KMS-11 (cell line): Measurements from ENCODE around the gene SERPINA5.

Source experiments
- H2AFZ ChIP-seq: fragments of 200-600 bp; sonication (generic); 2 replicates; pipeline ENCODE4 v1.6.1; 2016; ENCODE audit warnings: antibody characterized with exemption, mixed run types, low read depth
- H3K27ac ChIP-seq: fragments of 200-600 bp; sonication (generic); 2 replicates; pipeline ENCODE4 v1.6.1; 2016; ENCODE audit warnings: mild to moderate bottlenecking, mixed run types
- H3K27me3 ChIP-seq: fragments of 200-600 bp; sonication (generic); 2 replicates; pipeline ENCODE4 v1.6.1; 2017; ENCODE audit warnings: mild to moderate bottlenecking, low read depth, mixed run types, moderate library complexity; ENCODE audit not compliant: insufficient read depth
- H3K36me3 ChIP-seq: fragments of 200-600 bp; sonication (generic); 2 replicates; pipeline ENCODE4 v1.6.1; 2017; ENCODE audit warnings: mild to moderate bottlenecking, mixed run types; ENCODE audit not compliant: insufficient read depth
- H3K4me1 ChIP-seq: fragments of 200-600 bp; sonication (generic); 2 replicates; pipeline ENCODE4 v1.6.1; 2016; ENCODE audit warnings: mild to moderate bottlenecking, low read depth, mixed run types; ENCODE audit not compliant: poor library complexity, severe bottlenecking
- H3K4me2 ChIP-seq: fragments of 200-600 bp; sonication (generic); 2 replicates; pipeline ENCODE4 v1.7.0; 2016; ENCODE audit warnings: mild to moderate bottlenecking, mixed run types
- H3K4me3 ChIP-seq: fragments of 200-600 bp; sonication (generic); IDR thresholded peaks from 2 replicates; pipeline ENCODE4 v1.6.1; 2017; ENCODE audit warnings: low read depth, low read length, mixed read lengths; ENCODE audit not compliant: insufficient read depth
- H3K79me2 ChIP-seq: fragments of 200-600 bp; sonication (generic); 2 replicates; pipeline ENCODE4 v1.6.1; 2016; ENCODE audit warnings: low read depth, mixed run types; ENCODE audit not compliant: insufficient read depth
- H3K9ac ChIP-seq: fragments of 200-600 bp; sonication (generic); 2 replicates; pipeline ENCODE4 v1.6.1; 2016; ENCODE audit warnings: mild to moderate bottlenecking, mixed run types
- H4K20me1 ChIP-seq: fragments of 200-600 bp; sonication (generic); 2 replicates; pipeline ENCODE4 v1.6.1; 2016; ENCODE audit warnings: mild to moderate bottlenecking, mixed run types; ENCODE audit not compliant: insufficient read depth
- CTCF ChIP-seq: fragments of 200-600 bp; sonication (generic); conservative IDR thresholded peaks from 2 replicates; pipeline ENCODE4 v1.6.1; 2017; ENCODE audit warnings: low read depth, mild to moderate bottlenecking, antibody characterized with exemption, low read length, moderate library complexity, mixed read lengths

The SERPINA5 gene

GRCh38 chr14:94558842-94559241 is 22.4 kb upstream of the SERPINA5 start:
- TF ChIP-seq CTCF, result no peak
- no peak overlapping the region for H3K4me2 ChIP-seq
- H3K27me3 ChIP-seq, result no peaks in the 10 kb centered on the region
- H4K20me1 ChIP-seq, result no peaks in the 10 kb centered on the region
- no peak overlapping the region for H3K9ac ChIP-seq
- no peak overlapping the region for H3K27ac ChIP-seq
- no peaks in the 10 kb centered on the region for H3K4me1 ChIP-seq
- no peaks in the 10 kb centered on the region for H3K36me3 ChIP-seq
- H2AFZ ChIP-seq, result no peak overlapping the region
- no peak overlapping the region for H3K4me3 ChIP-seq
- H3K79me2 ChIP-seq, result no peaks in the 10 kb centered on the region

GRCh38 chr14:94559638-94560290 is 21.5 kb upstream of the SERPINA5 start:
- H3K36me3 ChIP-seq, result no peaks in the 10 kb centered on the region
- no peak overlapping the region for H3K9ac ChIP-seq
- H3K79me2 ChIP-seq, result no peaks in the 10 kb centered on the region
- no peaks in the 10 kb centered on the region for H3K4me1 ChIP-seq
- TF ChIP-seq CTCF, result no peak
- no peaks in the 10 kb centered on the region for H3K27me3 ChIP-seq
- H3K4me3 ChIP-seq, result no peak overlapping the region
- H3K27ac ChIP-seq, result no peak overlapping the region
- H2AFZ ChIP-seq, result no peak overlapping the region
- H4K20me1 ChIP-seq, result no peaks in the 10 kb centered on the region
- no peak overlapping the region for H3K4me2 ChIP-seq

GRCh38 chr14:94560291-94560665 is 20.9 kb upstream of the SERPINA5 start:
- H3K27ac ChIP-seq, result no peak overlapping the region
- H3K27me3 ChIP-seq, result no peaks in the 10 kb centered on the region
- H3K9ac ChIP-seq, result no peak overlapping the region
- no peaks in the 10 kb centered on the region for H3K36me3 ChIP-seq
- no peak overlapping the region for H2AFZ ChIP-seq
- H3K79me2 ChIP-seq, result no peaks in the 10 kb centered on the region
- no peak for TF ChIP-seq CTCF
- H3K4me2 ChIP-seq, result no peak overlapping the region
- no peaks in the 10 kb centered on the region for H3K4me1 ChIP-seq
- no peak overlapping the region for H3K4me3 ChIP-seq
- H4K20me1 ChIP-seq, result no peaks in the 10 kb centered on the region

GRCh38 chr14:94560751-94561655 is 20.2 kb upstream of the SERPINA5 start, which contains the start of gene SERPINA4:
Gene SERPINA4 (plus strand): TSS chr14:94561442. CDS start chr14:94563483, 2,041 bp downstream.
- Histone ChIP-seq H4K20me1 (no peaks in the 10 kb centered on the region), H3K4me2 (no peak within 1 kb of the TSS), H3K36me3 (no peaks in the 10 kb centered on the region), H2AFZ (no peak within 1 kb of the TSS), H3K79me2 (no peaks in the 10 kb centered on the region), H3K4me1 (no peaks in the 10 kb centered on the region), H3K27ac (no peak within 1 kb of the TSS), H3K27me3 (no peaks in the 10 kb centered on the region), H3K4me3 (no peak within 1 kb of the TSS), H3K9ac (no peak within 1 kb of the TSS)
- no peak for TF ChIP-seq CTCF
